IPS-18a (cell line): ENCODE data around the gene CTNNA1.
"Not testable (repeated sequence)": the region's sequence is repeated elsewhere in the genome, so short reads cannot be mapped to it uniquely, and the experiment has no call there.

Source experiments
- H3K27ac ChIP-seq: one replicate; pipeline ENCODE4 v1.5.1; 2013; ENCODE audit warnings: low read length
- H3K27me3 ChIP-seq: one replicate; pipeline ENCODE4 v1.6.1; 2013; ENCODE audit warnings: mild to moderate bottlenecking, low read length; ENCODE audit not compliant: control insufficient read depth, insufficient read depth
- H3K36me3 ChIP-seq: one replicate; pipeline ENCODE4 v1.6.1; 2013; ENCODE audit warnings: low read depth, low read length; ENCODE audit not compliant: control insufficient read depth
- H3K4me1 ChIP-seq: one replicate; pipeline ENCODE4 v1.6.1; 2013; ENCODE audit warnings: low read depth, low read length; ENCODE audit not compliant: control insufficient read depth
- H3K4me3 ChIP-seq: one replicate; pipeline ENCODE4 v1.5.1; 2013; ENCODE audit warnings: low read length
- H3K9ac ChIP-seq: one replicate; pipeline ENCODE4 v1.6.1; 2013; ENCODE audit warnings: mild to moderate bottlenecking, low read length, moderate library complexity
- H3K9me3 ChIP-seq: one replicate; pipeline ENCODE4 v1.6.1; 2013; ENCODE audit warnings: low read depth, low read length; ENCODE audit not compliant: control insufficient read depth

CTNNA1 gene

GRCh38 chr5:138713247-138713646 is 40.0 kb upstream of the CTNNA1 start:
- H3K27ac ChIP-seq = no peak overlapping the region
- no peaks in the 10 kb centered on the region for H3K9me3 ChIP-seq
- peaks cover 29% of the 10 kb centered on the region for H3K4me1 ChIP-seq
- H3K27me3 ChIP-seq = no peaks in the 10 kb centered on the region
- H3K36me3 ChIP-seq = no peaks in the 10 kb centered on the region
- no peak overlapping the region for H3K4me3 ChIP-seq
- no peak overlapping the region for H3K9ac ChIP-seq

DNA sequence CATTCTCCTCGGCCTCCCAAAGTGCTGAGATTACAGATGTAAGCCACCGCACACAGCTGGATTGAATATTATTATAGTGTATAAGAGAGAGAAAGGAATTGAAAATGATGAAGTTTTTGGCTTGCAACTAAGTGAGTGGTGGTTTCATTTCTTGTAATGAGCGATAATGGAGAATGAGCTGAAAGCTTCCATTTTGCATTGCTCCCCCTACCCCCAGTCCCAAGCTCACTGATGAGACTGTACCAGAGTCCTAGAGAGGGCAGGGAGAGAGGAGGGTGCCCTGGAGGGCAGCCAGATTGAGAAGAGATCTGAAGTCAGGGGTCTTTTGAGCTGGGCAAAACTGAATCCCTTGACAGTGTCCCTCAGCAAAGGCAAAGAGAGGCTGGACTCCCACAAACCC is 38.5 kb upstream of the CTNNA1 start:
- H3K36me3 ChIP-seq = no peaks in the 10 kb centered on the region
- H3K4me3 ChIP-seq = no peak overlapping the region
- no peak overlapping the region for H3K27ac ChIP-seq
- H3K27me3 ChIP-seq = no peaks in the 10 kb centered on the region
- H3K9ac ChIP-seq = no peak overlapping the region
- no peaks in the 10 kb centered on the region for H3K9me3 ChIP-seq
- H3K4me1 ChIP-seq = peaks cover 16% of the 10 kb centered on the region

DNA sequence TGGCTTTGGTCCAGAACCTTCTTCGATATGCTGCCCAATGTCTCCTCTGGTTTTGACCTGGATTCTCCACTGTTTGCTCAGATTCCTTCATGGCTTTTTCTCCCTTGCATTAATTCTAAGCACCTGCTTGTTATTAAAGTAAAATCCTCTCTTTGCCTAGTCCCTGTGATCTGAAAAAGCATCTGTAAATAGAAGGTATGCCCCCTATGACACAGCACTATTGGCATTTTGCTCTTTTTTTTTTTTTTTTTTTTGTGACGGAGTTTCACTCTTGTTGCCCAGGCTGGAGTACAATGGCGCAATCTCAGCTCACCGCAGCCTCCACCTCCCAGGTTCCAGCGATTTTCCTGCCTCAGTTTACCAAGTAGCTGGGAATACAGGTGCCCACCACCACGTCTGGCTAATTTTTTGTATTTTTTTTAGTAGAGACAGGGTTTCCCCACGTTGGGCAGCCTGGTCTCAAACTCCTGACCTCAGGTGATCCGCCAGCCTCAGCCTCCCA is 37.2 kb upstream of the CTNNA1 start:
- not testable (repeated sequence) for H3K27ac ChIP-seq

DNA sequence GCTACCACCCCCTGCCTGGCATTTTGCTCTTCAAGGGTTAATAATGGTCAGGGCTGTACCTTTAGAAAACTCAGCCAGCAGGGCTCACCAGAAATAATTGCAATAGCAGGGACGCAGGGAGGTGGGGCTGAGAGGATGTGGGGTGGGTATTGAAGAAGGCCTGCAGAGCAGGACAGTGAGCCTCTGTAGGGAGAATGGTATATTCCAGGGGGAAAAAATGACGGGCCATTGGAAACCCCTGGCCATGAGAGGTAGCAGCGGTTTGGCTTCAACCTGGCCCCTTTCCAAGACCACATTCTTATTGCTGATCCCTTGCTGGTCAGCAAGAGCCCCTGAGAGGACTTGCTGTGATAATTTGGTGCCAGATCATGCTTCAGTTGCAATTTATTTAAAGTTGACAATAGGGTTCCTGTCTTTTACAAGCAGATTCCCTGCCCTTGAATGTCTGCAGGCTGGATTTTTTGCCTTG is 36.7 kb upstream of the CTNNA1 start:
- no peak overlapping the region for H3K9ac ChIP-seq
- no peaks in the 10 kb centered on the region for H3K9me3 ChIP-seq
- no peaks in the 10 kb centered on the region for H3K36me3 ChIP-seq
- peaks cover 13% of the 10 kb centered on the region for H3K4me1 ChIP-seq
- no peaks in the 10 kb centered on the region for H3K27me3 ChIP-seq
- H3K27ac ChIP-seq = no peak overlapping the region
- H3K4me3 ChIP-seq = no peak overlapping the region

More for the DNA sequence above, 37.2 kb upstream of the CTNNA1 start:
- H3K9ac ChIP-seq, H3K27me3 ChIP-seq, H3K9me3 ChIP-seq, H3K4me3 ChIP-seq, H3K36me3 ChIP-seq: not testable (repeated sequence)
- H3K4me1 ChIP-seq = peaks cover 13% of the 10 kb centered on the region

DNA sequence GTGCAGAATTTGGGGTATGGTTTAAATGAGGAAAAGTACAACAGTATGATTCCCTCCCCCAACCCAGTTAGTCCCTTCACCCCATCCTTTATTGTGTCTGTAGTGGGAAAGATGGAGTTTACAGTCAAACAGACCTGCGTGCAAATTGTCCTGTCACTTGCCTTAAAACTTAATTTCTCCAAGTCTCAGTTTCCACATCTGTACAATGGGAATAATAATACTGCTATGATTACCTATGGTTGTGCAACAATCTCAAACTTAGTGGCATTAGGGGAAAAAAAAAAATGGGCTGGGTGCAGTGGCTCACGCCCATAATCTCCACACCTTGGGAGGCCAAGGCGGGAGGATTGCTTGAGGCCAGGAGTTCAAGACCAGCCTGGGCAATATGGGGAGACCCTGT is 35.8 kb upstream of the CTNNA1 start:
- H3K27ac ChIP-seq = no peak overlapping the region
- H3K4me3 ChIP-seq = no peak overlapping the region
- H3K27me3 ChIP-seq = no peaks in the 10 kb centered on the region
- no peaks in the 10 kb centered on the region for H3K9me3 ChIP-seq
- H3K4me1 ChIP-seq = peaks cover 18% of the 10 kb centered on the region
- H3K36me3 ChIP-seq = no peaks in the 10 kb centered on the region
- no peak overlapping the region for H3K9ac ChIP-seq

GRCh38 chr5:138719811-138720210 is 33.4 kb upstream of the CTNNA1 start:
- H3K4me1 ChIP-seq = peaks cover 26% of the 10 kb centered on the region
- no peaks in the 10 kb centered on the region for H3K36me3 ChIP-seq
- H3K27ac ChIP-seq = no peak overlapping the region
- H3K9me3 ChIP-seq = no peaks in the 10 kb centered on the region
- no peaks in the 10 kb centered on the region for H3K27me3 ChIP-seq
- no peak overlapping the region for H3K4me3 ChIP-seq
- no peak overlapping the region for H3K9ac ChIP-seq

DNA sequence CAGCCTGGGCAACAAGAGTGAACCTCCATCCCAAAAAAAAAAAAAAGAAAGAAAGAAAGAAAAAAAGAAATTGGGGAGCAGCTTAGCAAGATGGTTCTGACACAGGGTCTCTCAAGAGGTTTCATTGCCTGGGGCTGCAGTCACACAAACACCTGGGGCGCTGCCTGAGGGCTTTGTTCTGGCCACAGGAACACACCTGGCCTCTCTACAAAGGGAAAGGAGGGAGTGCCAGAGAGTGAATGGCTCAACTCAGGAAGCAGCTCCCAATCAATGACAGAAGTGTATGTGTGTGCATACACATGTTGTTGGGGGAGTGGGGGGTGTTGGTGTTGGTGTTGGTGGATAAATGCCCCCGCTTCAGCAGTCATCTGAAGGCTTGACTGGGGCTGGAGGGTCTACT is 32.4 kb upstream of the CTNNA1 start:
- no peaks in the 10 kb centered on the region for H3K36me3 ChIP-seq
- H3K4me3 ChIP-seq = no peak overlapping the region
- no peaks in the 10 kb centered on the region for H3K9me3 ChIP-seq
- H3K4me1 ChIP-seq = peaks cover 36% of the 10 kb centered on the region
- H3K9ac ChIP-seq = no peak overlapping the region
- H3K27me3 ChIP-seq = no peaks in the 10 kb centered on the region
- H3K27ac ChIP-seq = no peak overlapping the region

DNA sequence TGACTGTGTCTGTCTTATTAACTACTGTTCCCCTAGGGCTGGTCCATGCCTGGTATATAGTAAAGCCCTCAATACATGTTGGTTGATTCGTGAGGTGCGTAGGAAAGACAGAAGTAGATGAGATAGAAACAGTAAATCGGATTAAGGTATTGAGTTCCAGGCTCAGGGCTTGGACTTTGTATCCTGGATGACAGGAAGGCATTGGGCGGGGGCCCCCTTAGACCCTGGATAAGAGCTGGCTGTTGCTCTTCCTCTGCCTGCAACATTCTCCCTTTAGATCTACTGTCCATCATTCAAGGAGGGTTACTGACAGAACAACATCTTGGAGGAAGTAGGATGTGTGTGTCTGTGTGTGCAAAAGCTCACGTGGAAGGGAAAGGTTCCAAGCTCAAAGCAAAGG is 31.2 kb upstream of the CTNNA1 start:
- H3K4me1 ChIP-seq = peaks cover 34% of the 10 kb centered on the region
- H3K36me3 ChIP-seq = no peaks in the 10 kb centered on the region
- H3K27me3 ChIP-seq = no peaks in the 10 kb centered on the region
- no peak overlapping the region for H3K4me3 ChIP-seq
- no peak overlapping the region for H3K27ac ChIP-seq
- H3K9me3 ChIP-seq = no peaks in the 10 kb centered on the region
- no peak overlapping the region for H3K9ac ChIP-seq

DNA sequence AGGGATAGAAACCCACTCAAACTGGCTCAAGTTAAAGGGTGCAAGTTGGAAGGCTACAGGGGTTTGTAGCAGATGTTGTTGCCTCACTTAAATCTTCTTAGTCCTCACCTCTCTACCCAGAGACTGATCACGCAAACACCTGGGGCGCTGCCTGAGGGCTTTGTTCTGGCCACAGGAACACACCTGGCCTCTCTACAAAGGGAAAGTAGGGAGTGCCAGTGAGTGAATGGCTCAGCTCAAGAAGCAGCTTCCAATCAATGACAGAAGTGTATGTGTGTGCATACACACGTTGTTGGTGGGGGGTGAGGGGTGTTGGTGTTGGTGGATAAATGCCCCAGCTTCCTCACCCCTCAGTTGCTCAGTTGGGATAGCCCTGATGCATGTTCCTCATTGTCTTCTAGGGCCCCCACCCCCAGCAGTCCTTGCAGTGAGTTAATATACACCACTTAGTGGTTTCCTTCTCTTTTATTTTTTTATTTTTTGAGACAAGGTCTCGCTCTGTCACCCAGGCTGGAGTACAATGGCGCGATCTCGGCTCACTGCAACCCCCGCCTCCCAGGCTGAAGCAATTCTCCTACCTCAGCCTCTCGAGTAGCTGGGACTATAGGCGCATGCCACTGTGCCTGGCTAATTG is 30.6 kb upstream of the CTNNA1 start:
- Histone ChIP-seq H3K9me3 (no peaks in the 10 kb centered on the region), H3K9ac (no peak overlapping the region), H3K27me3 (no peaks in the 10 kb centered on the region), H3K4me3 (no peak overlapping the region), H3K4me1 (peaks cover 30% of the 10 kb centered on the region), H3K36me3 (no peaks in the 10 kb centered on the region), H3K27ac (no peak overlapping the region)

GRCh38 chr5:138724470-138725146 is 28.6 kb upstream of the CTNNA1 start:
- H3K4me3 ChIP-seq = peak overlapping the region; percentile 11
- no peaks in the 10 kb centered on the region for H3K27me3 ChIP-seq
- H3K4me1 ChIP-seq = peaks cover 30% of the 10 kb centered on the region
- no peaks in the 10 kb centered on the region for H3K9me3 ChIP-seq
- H3K9ac ChIP-seq = no peak overlapping the region
- H3K27ac ChIP-seq = no peak overlapping the region
- no peaks in the 10 kb centered on the region for H3K36me3 ChIP-seq

- Histone ChIP-seq H3K4me3 (peak overlapping the region; percentile 11), H3K27ac (no peak overlapping the region), H3K9ac (no peak overlapping the region), H3K36me3 (no peaks in the 10 kb centered on the region), H3K4me1 (peaks cover 30% of the 10 kb centered on the region), H3K9me3 (no peaks in the 10 kb centered on the region), H3K27me3 (no peaks in the 10 kb centered on the region)
Observed at GRCh38 chr5:138725153-138725817, 27.9 kb upstream of the CTNNA1 start.
